ENCODE results near the gene MED20.

DNA sequence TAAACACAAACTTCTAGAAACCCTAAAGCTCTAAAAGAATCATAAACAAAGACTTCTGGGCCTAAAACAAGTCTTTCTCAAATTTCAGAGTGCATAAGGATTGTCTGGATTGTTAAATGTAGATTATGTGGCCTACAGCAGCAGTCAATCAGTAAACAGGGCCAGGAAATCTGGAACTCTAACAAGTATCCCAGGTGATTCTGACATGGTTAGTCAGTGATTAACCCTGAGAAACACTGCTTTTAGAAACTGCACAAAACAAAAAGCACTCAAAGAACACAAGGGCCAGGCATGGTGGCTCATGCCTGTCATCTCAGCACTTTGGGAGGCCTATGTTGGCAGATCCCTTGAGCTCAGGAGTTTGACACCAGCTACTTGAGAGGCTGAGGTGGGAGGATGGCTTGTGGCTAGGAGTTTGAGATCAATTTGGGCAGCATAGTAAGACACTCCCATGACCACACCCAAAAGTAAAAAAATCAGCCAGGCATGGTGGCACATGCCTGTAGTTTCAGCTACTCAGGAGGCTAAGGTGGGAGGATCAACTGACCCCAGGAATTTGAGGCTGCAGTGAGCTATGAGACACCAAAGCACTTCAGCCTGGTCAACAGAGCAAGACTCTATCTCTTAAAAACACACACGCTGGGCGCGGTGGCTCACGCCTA, 5.9 kb downstream of the MED20 start:
- TF ChIP-seq, protein P1, sequence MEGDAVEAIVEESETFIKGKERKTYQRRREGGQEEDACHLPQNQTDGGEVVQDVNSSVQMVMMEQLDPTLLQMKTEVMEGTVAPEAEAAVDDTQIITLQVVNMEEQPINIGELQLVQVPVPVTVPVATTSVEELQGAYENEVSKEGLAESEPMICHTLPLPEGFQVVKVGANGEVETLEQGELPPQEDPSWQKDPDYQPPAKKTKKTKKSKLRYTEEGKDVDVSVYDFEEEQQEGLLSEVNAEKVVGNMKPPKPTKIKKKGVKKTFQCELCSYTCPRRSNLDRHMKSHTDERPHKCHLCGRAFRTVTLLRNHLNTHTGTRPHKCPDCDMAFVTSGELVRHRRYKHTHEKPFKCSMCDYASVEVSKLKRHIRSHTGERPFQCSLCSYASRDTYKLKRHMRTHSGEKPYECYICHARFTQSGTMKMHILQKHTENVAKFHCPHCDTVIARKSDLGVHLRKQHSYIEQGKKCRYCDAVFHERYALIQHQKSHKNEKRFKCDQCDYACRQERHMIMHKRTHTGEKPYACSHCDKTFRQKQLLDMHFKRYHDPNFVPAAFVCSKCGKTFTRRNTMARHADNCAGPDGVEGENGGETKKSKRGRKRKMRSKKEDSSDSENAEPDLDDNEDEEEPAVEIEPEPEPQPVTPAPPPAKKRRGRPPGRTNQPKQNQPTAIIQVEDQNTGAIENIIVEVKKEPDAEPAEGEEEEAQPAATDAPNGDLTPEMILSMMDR (IDR thresholded peaks at IDR 0.05; ENCODE audit: borderline replicate concordance, extremely low read depth, low read length, poor library complexity, severe bottlenecking) = no peak
- no peak for TF ChIP-seq EZH2 (IDR thresholded peaks at IDR 0.05; ENCODE audit: borderline replicate concordance, low read depth, low read length, severe bottlenecking)
